Measurements from ENCODE around the gene LHFPL6. TPM values are rescaled to one million over a fixed set of nuclear protein-coding genes. Genes with fewer than 3 reads are reported as not detected.

The LHFPL6 gene
- total RNA-seq, 1 experiment from 2014 or later = 3.6 TPM

DNA sequence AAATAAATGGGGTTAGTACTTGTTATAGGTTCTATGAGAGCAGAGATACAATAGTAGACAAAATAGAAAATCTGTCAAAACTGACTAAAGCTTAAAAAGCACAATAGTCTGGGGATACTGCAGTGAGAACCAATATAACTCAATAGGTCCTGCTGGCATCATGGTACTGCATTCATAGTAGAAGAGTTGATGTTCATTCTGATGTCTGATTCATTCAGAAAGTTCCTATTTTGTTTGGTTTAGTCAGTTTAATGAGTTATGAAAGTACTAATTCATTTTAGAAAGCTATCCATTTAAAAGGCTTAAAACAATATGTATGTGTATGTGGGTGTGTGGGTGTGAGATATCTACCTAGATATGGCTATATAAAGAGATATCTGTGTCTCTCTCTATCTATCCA lies 152.8 kb downstream of the LHFPL6 start:
- H3K9me3 Mint-ChIP-seq (ENCODE audit: unreplicated experiment) = no peaks in the 10 kb centered on the region
- no peak overlapping the region for H3K4me3 Mint-ChIP-seq (ENCODE audit: unreplicated experiment)
- H3K36me3 Mint-ChIP-seq (ENCODE audit: insufficient read depth, unreplicated experiment) = no peaks in the 10 kb centered on the region
- TF ChIP-seq, protein P1, sequence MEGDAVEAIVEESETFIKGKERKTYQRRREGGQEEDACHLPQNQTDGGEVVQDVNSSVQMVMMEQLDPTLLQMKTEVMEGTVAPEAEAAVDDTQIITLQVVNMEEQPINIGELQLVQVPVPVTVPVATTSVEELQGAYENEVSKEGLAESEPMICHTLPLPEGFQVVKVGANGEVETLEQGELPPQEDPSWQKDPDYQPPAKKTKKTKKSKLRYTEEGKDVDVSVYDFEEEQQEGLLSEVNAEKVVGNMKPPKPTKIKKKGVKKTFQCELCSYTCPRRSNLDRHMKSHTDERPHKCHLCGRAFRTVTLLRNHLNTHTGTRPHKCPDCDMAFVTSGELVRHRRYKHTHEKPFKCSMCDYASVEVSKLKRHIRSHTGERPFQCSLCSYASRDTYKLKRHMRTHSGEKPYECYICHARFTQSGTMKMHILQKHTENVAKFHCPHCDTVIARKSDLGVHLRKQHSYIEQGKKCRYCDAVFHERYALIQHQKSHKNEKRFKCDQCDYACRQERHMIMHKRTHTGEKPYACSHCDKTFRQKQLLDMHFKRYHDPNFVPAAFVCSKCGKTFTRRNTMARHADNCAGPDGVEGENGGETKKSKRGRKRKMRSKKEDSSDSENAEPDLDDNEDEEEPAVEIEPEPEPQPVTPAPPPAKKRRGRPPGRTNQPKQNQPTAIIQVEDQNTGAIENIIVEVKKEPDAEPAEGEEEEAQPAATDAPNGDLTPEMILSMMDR (IDR thresholded peaks at IDR 0.05; ENCODE audit: insufficient read depth in 1 of 2, low read depth in 1 of 2, low read length in 1 of 2, severe bottlenecking in 1 of 2, unreplicated experiment in 1 of 2) = no peak
- ChIA-PET CTCF (no interaction called here), POLR2A (no interaction called here)
- intact Hi-C loops (cut with micrococcal nuclease; ENCODE audit: unreplicated experiment) = no loop called here
- no peak for DNase-seq
- Histone ChIP-seq H3K36me3 (ENCODE audit: control insufficient read depth, insufficient read depth, low read length) (no peaks in the 10 kb centered on the region), H3K9me3 (no peaks in the 10 kb centered on the region), H3K4me3 (ENCODE audit: low read depth, low read length) (no peak overlapping the region), H3K27me3 (replicated peaks; ENCODE audit: control insufficient read depth, insufficient read depth, low read length) (no peaks in the 10 kb centered on the region), H3K4me1 (no peaks in the 10 kb centered on the region)
- no TSS peak for BruUV-seq (replicated peaks)
- H3K4me1 Mint-ChIP-seq (ENCODE audit: low read depth, unreplicated experiment) = no peaks in the 10 kb centered on the region
- H3K27me3 Mint-ChIP-seq (ENCODE audit: insufficient read depth, unreplicated experiment) = peaks cover 8% of the 10 kb centered on the region
- no peak overlapping the region for H3K27ac Mint-ChIP-seq (ENCODE audit: unreplicated experiment)

DNA sequence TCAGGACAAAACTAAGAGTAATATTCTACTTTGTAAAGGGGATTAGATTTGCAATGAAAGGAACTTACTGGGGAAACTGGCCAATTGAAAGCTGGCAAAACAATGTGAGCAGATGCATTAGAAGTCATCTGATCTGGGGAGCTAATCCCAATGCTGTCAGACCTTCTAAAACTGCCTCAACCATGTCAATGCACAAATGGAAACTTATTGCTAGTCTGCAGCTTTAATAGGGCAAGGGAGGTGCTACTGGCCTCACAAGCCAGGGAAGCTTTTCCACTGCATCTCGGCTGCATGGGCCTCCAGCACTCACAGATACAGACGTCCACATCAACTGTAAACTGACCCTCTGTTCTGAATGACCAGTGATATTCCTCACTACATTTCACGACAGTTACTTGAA lies 154.2 kb downstream of the LHFPL6 start:
- Mint-ChIP-seq H3K4me3 (ENCODE audit: unreplicated experiment) (no peak overlapping the region), H3K36me3 (ENCODE audit: insufficient read depth, unreplicated experiment) (no peaks in the 10 kb centered on the region), H3K4me1 (ENCODE audit: low read depth, unreplicated experiment) (no peaks in the 10 kb centered on the region), H3K27me3 (ENCODE audit: insufficient read depth, unreplicated experiment) (peaks cover 13% of the 10 kb centered on the region), H3K27ac (ENCODE audit: unreplicated experiment) (no peak overlapping the region), H3K9me3 (ENCODE audit: unreplicated experiment) (no peaks in the 10 kb centered on the region)
- no peaks in the 10 kb centered on the region for H3K36me3 ChIP-seq (ENCODE audit: control insufficient read depth, insufficient read depth, low read length)
- H3K27me3 ChIP-seq (replicated peaks; ENCODE audit: control insufficient read depth, insufficient read depth, low read length) = no peaks in the 10 kb centered on the region
- no peaks in the 10 kb centered on the region for H3K4me1 ChIP-seq
- BruUV-seq (replicated peaks) = no TSS peak
- POLR2A ChIA-PET = no interaction called here
- CTCF ChIA-PET = no interaction called here
- TF ChIP-seq, protein P1 (IDR thresholded peaks at IDR 0.05; ENCODE audit: insufficient read depth in 1 of 2, low read depth in 1 of 2, low read length in 1 of 2, severe bottlenecking in 1 of 2, unreplicated experiment in 1 of 2) = no peak
- no peaks in the 10 kb centered on the region for H3K9me3 ChIP-seq
- H3K4me3 ChIP-seq (ENCODE audit: low read depth, low read length) = no peak overlapping the region
- DNase-seq = no peak
- intact Hi-C loops (cut with micrococcal nuclease; ENCODE audit: unreplicated experiment) = no loop called here

- no peak for DNase-seq
- ChIA-PET POLR2A (no interaction called here), CTCF (interaction anchor here (0.6 kb wide), 1 partner anchor 31 kb away, joined by 3 read pairs; no protein-coding TSS in a partner anchor)
- Mint-ChIP-seq H3K4me3 (ENCODE audit: unreplicated experiment) (no peak overlapping the region), H3K27me3 (ENCODE audit: insufficient read depth, unreplicated experiment) (peaks cover 19% of the 10 kb centered on the region), H3K27ac (ENCODE audit: unreplicated experiment) (no peak overlapping the region), H3K9me3 (ENCODE audit: unreplicated experiment) (no peaks in the 10 kb centered on the region), H3K36me3 (ENCODE audit: insufficient read depth, unreplicated experiment) (no peaks in the 10 kb centered on the region), H3K4me1 (ENCODE audit: low read depth, unreplicated experiment) (no peaks in the 10 kb centered on the region)
- Histone ChIP-seq H3K36me3 (ENCODE audit: control insufficient read depth, insufficient read depth, low read length) (no peaks in the 10 kb centered on the region), H3K27me3 (replicated peaks; ENCODE audit: control insufficient read depth, insufficient read depth, low read length) (no peaks in the 10 kb centered on the region), H3K4me3 (ENCODE audit: low read depth, low read length) (no peak overlapping the region), H3K9me3 (no peaks in the 10 kb centered on the region), H3K4me1 (no peaks in the 10 kb centered on the region)
- intact Hi-C loops (cut with micrococcal nuclease; ENCODE audit: unreplicated experiment) = no loop called here
- TF ChIP-seq, protein P1 (IDR thresholded peaks at IDR 0.05; ENCODE audit: insufficient read depth in 1 of 2, low read depth in 1 of 2, low read length in 1 of 2, severe bottlenecking in 1 of 2, unreplicated experiment in 1 of 2) = no peak
- BruUV-seq (replicated peaks) = no TSS peak
Measured at GRCh38 chr13:39446865-39447264, 156.1 kb downstream of the LHFPL6 start.
